Suppressor macrophage treated with lipopolysaccharide for 1 hour (primary cell): Measurements from ENCODE around the gene AP1S2.

Source experiments
- DNase-seq, 3 donors: peaks; one replicate each; pipeline ENCODE4 v3.0.0-alpha.2; 2020 to 2022

Gene AP1S2

DNA sequence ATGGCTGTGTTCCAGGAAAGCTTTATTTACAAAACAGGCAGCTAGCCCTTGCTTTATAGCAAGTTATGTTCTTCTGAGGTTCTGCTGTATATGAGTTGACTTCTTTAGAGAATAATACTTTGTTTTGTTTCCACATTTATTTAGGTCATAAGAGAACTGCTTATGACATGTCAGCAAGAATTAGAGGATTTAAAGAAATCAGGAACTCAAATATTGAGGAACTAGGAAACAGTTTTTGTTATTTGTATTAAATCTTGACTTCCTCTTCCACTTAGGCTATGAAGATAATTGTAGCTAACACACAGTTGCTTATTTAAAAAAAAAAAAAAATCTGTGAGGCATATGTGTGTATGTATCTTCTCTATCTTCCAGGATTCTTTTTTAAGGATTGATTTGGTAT lies 50.0 kb downstream of the AP1S2 start:
- peak in 2 of 3 donors; percentile 69 to 75 for DNase-seq

GRCh38 chrX:15797707-15798106 lies 56.9 kb downstream of the AP1S2 start:
- no peak for DNase-seq

GRCh38 chrX:15790769-15791290 lies 63.8 kb downstream of the AP1S2 start:
- DNase-seq, result peak; percentile 4 to 34 (median 34)

DNA sequence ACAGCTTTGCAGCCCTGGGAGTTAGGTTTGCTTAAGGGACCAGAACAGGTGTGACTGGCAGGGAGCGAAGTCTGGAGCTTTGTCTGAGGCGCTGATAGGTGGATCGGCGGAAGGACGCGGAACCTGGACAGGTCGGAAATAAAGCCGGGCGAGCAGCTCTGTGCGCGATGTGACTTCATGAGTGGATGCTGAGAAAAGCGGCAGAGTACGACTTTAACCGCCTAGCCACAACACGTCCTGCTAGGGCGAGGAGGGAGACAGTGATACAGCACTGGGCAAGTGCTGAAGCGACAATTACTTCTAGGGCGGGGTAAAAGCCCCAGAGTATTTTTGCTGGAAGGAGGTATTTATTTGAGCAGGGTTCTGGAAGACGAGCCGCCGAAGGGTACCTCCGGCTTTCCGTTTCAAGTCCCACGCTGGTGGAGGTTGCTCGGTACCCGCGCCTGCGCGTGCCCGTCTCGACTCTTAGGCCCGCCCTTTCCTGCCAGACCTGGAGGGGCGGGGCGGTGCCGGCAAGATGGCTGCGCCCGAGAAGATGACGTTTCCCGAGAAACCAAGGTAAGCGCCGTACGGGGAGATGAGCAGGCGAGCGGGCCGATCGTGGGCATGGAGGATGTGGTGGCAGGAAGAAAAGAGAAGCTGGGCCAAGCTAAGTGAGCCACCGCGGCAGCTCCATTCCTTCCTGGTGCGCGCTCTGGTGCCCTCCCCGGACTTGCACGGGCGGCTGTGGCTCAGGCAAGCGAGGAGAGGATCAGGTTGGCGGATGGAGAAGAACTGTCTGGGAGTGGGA lies 64.4 kb downstream of the AP1S2 start, which contains the start of gene ZRSR2:
ZRSR2 (plus strand) TSS at position 506 of the 790 bp plus-strand sequence; CDS start at position 518, 12 bp downstream.
- DNase-seq, result peak; percentile 76 to 88 (median 76)

- peak; percentile 16 to 27 (median 26) for DNase-seq
These were observed 67.7 kb downstream of the AP1S2 start for GRCh38 chrX:15786915-15787314.

DNA sequence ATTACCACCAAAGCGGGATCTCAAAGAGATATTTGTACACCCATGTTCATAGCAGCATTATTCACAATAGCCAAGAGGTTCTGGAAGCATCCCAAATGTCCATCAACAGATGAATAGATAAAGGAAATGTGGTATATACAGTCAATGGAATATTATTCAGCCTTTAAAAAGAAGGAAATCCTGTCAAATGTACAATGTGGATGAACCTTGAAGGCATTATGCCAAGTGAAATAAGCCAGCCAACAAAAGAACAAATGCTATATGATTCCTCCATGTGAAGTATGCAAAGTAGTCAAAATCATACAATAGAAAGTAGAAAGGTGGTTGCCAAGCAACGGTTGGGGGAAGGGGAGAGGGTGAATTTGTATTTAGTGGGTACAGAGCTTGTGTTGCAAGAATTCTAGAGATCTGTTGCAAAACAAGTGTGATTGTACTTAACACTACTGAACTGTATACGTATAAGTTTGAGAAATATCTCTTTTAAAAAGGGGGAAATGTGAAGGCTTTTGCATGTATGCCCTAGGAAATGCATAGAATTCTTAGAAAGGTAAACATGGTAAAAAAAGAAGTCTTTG lies 69.3 kb downstream of the AP1S2 start:
- DNase-seq, result no peak

DNA sequence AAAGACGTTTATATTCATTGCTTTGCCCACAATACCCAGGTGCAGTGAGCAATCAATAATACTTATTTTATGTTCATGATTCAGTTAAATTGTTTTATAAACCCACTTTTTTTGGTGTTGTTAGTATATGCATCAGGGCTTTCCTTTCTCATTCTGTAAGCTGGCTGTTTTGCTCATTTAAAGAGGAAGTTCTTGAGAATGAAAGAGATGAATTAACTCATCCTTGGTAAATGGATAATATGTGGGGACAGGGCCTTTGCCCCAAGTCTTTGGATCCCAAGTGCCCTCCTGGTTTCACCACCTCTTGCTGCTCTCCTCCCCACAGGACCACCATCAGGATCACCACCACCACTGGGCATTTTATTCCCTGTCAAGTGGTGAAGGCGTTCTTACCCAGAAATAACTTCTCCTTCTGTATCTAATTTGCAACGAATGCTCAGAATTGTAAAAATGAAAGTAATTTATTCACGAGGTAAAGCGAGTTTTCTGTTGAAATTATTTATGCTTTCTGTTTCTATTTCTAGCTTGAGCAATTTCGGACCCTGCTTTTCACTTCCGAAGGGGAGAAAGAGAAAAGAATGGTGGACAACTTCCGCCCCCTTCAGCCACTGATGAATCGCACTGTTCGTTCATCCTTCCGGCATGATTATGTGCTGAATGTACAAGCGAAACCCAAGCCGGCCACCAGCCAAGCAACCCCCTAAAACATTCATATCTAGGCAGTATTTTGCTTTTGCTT lies 72.5 kb downstream of the AP1S2 start:
- peak; percentile 45 to 68 (median 47) for DNase-seq
